NCI-H128 (cell line): ENCODE measurements around the gene SGF29.
"Not testable (repeated sequence)": the region's sequence is repeated elsewhere in the genome, so short reads cannot be mapped to it uniquely, and the experiment has no call there.

Source experiments
- DNase-seq: peaks from one replicate; lab custom pipeline; 2025; ENCODE audit not compliant: unreplicated experiment; lab: John Stamatoyannopoulos, UW

SGF29 gene

DNA sequence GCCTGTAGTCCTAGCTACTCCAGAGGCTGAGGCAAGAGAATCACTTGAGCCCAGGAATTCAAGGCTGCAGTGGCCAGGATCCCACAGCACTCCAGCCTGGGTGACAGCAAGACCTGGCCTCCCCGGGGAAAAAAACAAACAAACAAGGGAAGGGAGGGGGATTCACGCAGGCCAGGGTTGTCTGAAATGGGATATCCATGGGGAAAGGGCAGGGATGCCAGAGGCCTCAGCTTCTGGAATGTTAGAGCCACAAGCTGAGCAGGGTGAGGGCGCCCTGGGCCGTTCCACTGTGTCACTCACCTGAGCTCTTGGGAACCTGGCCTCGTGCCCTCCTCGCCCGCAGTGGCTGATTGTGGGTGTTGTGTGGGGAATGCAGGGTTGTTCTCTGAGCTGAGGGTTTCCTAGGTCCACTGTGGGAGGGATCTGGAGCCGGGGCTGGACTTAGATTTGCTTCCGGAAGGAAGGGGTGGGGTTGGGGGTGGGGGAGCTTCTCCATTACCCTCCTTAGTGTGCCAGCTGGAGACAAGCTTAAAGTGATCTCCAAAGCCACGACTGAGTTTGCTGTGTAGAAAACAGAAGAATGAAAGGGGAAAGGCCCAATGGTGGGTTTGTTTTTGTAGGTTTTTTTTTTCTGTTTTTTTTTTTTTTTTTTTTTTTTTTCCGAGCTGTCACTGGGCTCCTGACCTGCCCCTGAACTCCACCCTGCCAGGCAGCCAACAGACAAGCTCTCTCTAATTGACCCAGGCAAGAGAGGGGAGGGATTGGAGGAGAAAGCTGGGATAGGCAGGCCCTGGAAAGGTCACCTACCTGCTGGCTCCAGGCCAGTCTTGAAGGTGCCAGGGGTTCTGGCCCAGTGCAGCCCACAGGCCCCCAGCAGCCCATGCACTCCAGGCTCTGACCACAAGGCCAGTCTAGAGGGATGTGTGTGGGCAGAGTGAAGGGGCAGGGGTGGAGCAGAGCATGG lies 56.2 kb downstream of the SGF29 start, which contains the start of gene SULT1A1:
Gene SULT1A1, minus strand, starts transcription at position 414 of the 964 bp plus-strand sequence. CDS start 1,189 bp downstream, outside the sequence.
- DNase-seq, result no peak

- no peak for DNase-seq
These were observed 57.0 kb downstream of the SGF29 start for GRCh38 chr16:28610595-28611191.

DNA sequence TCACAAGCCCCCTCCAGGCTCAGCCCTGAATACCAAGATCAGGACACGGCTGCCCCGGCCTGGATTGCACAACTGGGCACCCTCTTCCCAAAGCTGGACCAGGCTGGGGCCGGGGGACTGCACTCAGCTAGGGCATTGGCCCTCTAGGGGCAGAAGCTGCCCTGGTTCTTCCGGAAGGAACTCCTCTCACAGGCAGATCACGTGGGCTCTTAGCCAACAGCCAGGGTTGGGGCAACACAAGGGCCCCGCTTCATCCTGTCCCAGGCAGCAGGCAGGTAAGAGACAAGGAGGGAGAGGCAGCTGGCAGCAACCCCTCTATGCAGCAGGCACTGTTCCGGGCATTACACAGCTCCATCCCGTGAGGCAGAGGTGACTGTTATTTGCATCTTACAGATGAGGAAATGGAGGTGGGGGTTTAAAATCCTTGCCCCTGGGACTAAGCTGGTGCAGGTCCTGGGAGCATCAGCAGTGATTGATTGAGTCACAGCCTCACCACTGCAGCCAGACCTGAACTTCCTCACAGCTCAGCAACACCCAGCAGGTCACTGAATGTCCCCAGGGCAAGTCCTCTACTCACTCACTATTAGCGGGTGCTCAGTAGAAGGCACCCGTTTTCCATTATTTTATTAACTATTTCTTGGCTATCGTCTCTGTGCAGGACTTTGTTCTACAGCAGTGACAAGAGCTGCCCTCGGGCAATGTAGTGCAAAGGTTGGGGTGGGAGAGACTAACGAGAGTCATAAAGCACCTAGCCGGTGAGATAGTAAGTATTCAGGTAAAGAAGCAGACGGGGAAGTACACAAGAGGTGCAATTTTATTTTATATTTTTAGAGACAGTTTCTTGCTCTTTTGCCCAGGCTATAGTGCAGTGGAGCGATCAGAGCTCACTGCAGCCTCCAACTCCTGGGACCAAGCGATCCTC lies 58.9 kb downstream of the SGF29 start:
- DNase-seq, result not testable (repeated sequence)

DNA sequence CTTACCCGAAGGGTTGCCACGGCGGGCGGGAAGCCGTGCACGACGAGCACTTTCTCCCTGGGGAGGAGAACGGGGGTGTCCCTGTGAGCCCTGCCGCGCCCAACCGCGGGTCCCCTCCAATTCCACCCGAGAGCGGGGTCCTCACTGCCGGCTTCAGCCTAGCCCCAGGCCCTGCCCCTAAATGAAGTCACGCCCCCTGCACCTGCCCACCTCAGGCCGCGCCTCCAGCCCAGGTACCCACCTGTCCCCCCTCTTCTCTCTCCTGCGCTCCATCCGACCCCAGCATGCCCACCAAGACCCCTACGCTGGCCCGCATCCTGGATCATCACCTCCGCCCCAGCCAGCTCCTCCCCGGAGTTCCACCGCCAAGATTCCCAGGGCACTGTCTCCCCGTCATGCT lies 60.2 kb downstream of the SGF29 start:
- DNase-seq, result not testable (repeated sequence)

DNA sequence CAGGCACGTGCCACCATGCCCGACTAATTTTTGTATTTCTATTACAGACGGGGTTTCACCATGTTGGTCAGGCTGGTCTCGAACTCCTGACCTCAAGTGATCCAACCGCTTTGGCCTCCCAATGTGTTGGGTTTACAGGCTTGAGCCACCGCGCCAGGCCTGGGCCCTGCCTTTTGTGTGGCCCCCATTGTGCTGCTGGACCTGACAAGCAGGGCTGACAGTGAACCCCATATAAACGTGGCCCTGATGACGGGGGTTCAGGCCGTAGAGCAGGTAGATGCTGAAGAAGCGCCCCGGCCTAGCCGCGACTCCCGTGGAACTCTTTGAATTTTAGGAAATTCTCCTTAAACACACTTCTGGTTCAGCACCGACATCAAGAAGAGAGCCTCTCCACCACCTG lies 60.8 kb downstream of the SGF29 start:
- DNase-seq, result not testable (repeated sequence)

DNA sequence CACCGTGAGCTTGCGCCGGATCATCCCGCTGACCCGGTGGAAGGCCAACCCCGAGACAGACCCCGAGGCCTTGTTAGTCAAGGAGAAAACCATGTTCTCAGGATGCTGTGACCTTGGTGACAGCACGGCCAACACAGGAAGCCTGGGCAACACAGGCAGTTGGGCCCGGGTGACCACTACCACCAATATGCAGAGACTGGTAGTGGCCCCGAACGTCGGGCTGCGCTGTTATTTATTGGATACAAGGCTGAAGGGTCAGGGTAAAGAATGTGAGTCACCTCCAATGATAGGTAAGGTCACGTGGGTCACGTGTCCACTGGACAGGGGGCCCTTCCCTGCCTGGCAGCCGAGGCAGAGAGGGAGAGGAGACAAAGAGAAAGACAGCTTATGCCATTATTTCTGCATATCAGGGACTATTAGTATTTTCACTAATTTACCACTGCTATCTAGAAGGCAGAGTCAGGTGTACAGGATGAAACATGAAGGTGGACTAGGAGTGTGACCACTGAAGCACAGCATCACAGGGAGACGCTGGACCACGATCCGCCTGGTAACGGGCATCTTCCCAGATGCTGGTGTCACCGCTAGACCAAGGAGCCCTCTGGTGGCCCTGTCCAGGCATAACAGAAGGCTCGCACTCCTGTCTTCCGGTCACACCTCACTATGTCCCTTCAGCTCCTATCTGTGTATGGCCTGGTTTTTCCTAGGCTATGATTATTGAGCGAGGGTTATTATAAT lies 61.9 kb downstream of the SGF29 start:
- not testable (repeated sequence) for DNase-seq

- DNase-seq, result not testable (repeated sequence)
These were observed 62.5 kb downstream of the SGF29 start for GRCh38 chr16:28616224-28616577.

DNA sequence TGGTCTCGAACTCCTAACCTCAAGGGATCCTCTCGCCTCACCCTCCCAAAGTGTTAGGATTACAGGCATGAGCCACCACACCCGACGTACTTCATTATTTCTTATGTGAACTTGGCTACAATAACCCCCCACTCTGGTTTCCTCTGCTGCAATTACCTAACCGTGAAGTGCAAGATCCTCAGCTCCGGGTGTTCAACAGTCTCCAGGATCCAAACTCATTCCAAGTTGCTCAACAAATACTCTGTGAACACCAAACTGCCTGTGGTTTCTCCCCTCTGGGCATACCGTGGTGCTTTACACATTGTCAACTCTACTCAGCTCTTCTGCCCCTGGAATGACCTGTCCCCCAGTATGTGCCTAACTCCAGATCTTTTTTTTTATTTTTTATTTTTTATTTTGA lies 62.9 kb downstream of the SGF29 start:
- DNase-seq, result no peak

DNA sequence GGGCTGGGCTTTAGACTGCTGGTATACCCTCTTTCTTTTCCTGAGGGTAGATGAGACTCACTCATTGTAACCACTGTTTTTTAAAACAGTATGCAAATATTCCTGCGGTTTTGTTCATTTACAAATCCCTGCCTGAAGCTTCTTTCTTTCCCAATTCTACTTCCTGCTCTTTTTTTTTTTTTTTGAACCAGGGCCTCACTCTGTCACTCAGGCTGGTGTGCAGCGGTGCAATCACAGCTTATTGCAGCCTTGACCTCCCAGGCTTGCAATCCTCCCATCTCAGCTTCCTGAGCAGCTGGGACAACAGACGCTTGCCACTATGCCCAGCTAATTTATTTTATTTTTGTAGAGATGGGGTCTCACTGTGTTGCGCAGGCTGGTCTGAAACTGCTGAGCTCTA lies 64.2 kb downstream of the SGF29 start:
- no peak for DNase-seq

DNA sequence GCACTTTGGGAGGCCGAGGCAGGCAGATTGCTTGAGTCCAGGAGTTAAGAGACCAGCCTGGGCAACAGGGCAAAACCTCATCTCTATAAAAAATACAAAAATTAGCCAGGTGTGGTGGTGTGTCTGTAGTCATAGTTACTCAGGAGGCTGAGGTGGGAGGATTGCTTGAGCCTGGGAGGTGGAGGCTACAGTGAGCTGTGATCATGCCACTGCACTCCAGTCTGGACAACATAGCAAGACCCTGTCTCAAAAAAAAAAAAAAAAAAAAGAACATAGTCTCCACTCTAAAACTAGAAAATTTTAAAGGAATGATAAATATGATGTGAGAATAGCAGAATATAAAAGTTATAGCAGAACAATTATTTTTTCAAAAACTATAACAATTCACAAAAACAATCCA lies 66.6 kb downstream of the SGF29 start:
- DNase-seq, result not testable (repeated sequence)

GRCh38 chr16:28621481-28622155 lies 67.9 kb downstream of the SGF29 start:
- no peak for DNase-seq

GRCh38 chr16:28622532-28623171 lies 68.9 kb downstream of the SGF29 start:
- DNase-seq, result not testable (repeated sequence)

DNA sequence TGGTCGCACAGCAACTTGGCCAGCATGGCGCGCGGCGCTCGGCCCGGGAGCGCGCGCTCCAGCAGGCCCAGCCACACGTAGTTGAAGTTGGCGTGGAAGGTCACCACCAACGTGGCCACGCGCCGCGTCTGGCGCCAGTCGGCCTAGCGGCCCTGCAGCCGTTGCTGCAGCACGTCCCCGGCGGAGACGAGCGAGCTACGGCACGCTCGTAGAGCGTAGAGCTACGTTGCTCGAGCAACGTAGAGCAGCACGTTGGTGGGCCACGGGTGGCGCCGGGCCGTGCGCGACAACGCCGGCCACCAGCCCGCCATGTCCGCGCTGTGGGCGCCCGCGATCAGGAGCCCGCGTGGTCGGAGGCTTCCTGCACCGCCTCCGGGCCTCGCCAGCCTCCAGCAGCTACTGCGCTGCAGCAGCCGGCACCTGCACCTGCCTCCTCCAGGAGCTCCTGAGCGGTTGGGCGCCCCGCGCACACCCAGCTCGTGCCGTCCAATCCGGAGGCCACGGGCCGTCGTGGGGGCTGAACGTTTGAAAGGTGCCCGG lies 69.5 kb downstream of the SGF29 start:
- DNase-seq, result peak; percentile 42

DNA sequence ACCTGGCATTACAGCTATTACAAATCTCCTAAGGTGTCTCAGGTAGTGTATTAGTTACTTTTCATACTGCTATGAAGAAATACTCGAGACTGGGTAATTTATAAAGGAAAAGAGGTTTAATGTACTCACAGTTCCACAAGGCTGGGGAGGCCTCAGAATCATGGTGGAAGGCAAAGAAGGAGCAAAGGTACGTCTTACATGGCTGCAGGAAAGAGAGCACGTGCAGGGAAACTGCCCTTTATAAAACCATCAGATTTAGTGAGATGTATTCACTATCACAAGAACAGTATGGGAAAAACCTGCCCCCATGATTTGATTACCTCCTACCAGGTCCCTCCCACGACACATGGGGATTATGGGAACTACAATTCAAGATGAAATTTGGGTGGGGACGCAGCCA lies 77.2 kb downstream of the SGF29 start:
- DNase-seq, result not testable (repeated sequence)

DNA sequence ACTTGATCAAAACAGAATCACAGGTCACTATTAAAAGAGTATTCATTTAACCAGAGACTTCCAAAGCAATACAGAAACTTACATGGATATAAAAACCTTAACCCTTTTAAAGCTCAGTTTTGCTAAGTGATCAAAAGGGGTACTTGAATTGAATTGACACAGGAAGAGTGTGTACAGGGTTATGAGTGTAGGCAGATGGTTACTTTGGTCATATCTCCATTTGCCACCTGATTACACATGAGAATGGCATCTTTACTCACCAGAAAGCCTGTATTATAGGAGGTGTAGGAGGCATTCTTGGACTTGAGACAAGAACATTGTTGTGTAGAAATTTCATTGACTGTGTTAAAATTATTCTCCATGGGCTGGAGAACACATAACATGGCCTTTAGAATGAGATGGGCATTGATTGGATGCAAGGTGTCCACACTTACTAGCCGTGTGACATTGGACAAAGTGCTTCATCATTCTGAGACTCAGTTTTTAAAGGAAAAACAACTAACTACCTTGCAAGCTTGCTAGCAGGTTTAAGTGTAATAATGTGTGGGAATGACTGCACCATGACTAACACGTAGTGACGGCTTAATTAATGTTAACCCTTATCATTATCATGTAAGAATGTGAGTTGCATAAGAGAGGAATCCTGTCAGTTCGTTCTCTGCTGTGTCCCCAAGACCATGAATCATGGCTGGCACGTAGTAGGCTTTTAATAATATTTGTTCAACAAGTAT lies 82.5 kb downstream of the SGF29 start:
- DNase-seq, result not testable (repeated sequence)

DNA sequence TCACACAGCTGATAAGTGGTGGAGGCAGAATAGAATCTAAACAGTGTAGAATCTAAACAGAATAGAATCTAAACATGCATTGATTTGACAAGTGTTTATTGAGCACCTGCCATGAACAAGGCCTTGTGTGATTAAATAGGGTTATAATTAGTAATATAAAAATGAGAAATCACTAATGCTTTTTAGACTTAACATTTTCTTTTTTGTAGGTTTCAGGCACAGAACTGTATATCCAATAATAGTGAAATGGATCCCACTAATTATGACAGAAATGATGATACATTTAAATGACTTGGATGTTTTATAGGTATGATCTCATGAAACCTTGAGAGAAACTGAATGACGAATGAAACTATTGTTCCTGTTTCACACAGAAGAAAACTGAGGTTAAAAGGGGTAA lies 84.0 kb downstream of the SGF29 start, which contains the start of gene NPIPB8:
Gene NPIPB8, plus strand, starts transcription at position 301 of the 400 bp plus-strand sequence. CDS start 296 bp downstream, outside the sequence.
- not testable (repeated sequence) for DNase-seq

GRCh38 chr16:28638359-28638758 lies 84.6 kb downstream of the SGF29 start:
- not testable (repeated sequence) for DNase-seq

DNA sequence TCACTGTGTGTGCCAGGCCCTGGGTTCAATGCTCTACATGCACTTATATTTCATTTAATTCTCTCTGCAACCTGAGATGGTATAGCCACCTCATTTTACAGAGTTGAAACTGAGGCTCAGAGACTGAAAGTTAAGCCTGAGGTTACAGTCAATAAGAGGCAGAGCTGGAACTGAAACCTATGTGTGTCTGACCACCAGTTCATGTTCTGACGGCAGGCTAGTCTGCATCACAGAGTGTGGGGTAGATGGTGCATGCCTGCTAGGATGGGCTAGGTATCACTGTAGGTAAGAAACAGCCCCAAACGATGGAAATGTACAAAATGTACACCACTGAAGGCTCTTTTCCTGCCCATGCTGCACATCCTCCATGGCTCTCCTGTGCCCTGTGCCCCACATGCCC lies 86.2 kb downstream of the SGF29 start:
- DNase-seq, result not testable (repeated sequence)
